Measurements from ENCODE around the gene ATP2B1. TPM values are rescaled to one million over a fixed set of nuclear protein-coding genes. Genes with fewer than 3 reads are reported as not detected.

ATP2B1 gene
- total RNA-seq, 1 donor: 99.9 TPM

GRCh38 chr12:89712706-89713105 is 4.1 kb upstream of the ATP2B1 start:
- H3K4me1 ChIP-seq (ENCODE audit: insufficient read depth, low read length): peaks cover 11% of the 10 kb centered on the region
- H3K4me3 ChIP-seq (ENCODE audit: insufficient read depth, low read length): no peak overlapping the region
- DNase-seq (ENCODE audit: insufficient read length, low spot score, missing footprints): no peak
- H3K4me2 ChIP-seq (ENCODE audit: insufficient read depth, low read length): no peak overlapping the region
- no peaks in the 10 kb centered on the region for H3K36me3 ChIP-seq (ENCODE audit: insufficient read depth, low read length)
- H3K27ac ChIP-seq (ENCODE audit: low read depth, low read length): no peak overlapping the region
- no peak overlapping the region for H2AFZ ChIP-seq (ENCODE audit: low read length)
- peaks cover 18% of the 10 kb centered on the region for H3K79me2 ChIP-seq (ENCODE audit: insufficient read depth, low read length)
- H4K20me1 ChIP-seq (ENCODE audit: insufficient read depth, low read length): no peaks in the 10 kb centered on the region
- TF ChIP-seq CTCF (IDR thresholded peaks at IDR 0.05; ENCODE audit: extremely low read depth, low read depth, low read length): no peak
- H3K27me3 ChIP-seq (ENCODE audit: insufficient read depth, low read length): no peaks in the 10 kb centered on the region
- no peaks in the 10 kb centered on the region for H3K9me3 ChIP-seq (ENCODE audit: low read depth, low read length)

- TF ChIP-seq CTCF (IDR thresholded peaks at IDR 0.05; ENCODE audit: extremely low read depth, low read depth, low read length): no peak
- H3K27me3 ChIP-seq (ENCODE audit: insufficient read depth, low read length): no peaks in the 10 kb centered on the region
- DNase-seq (ENCODE audit: insufficient read length, low spot score, missing footprints): peak; percentile 27
- H4K20me1 ChIP-seq (ENCODE audit: insufficient read depth, low read length): peaks cover 8% of the 10 kb centered on the region
- H3K27ac ChIP-seq (ENCODE audit: low read depth, low read length): peak overlapping the region; percentile 97
- peak overlapping the region; percentile 94 for H3K4me2 ChIP-seq (ENCODE audit: insufficient read depth, low read length)
- no peaks in the 10 kb centered on the region for H3K36me3 ChIP-seq (ENCODE audit: insufficient read depth, low read length)
- H3K9me3 ChIP-seq (ENCODE audit: low read depth, low read length): no peaks in the 10 kb centered on the region
- peaks cover 21% of the 10 kb centered on the region for H3K4me1 ChIP-seq (ENCODE audit: insufficient read depth, low read length)
- H3K4me3 ChIP-seq (ENCODE audit: insufficient read depth, low read length): peak overlapping the region; percentile 94
- H2AFZ ChIP-seq (ENCODE audit: low read length): no peak overlapping the region
- H3K79me2 ChIP-seq (ENCODE audit: insufficient read depth, low read length): peaks cover 34% of the 10 kb centered on the region
Measured at GRCh38 chr12:89710873-89711750, 2.5 kb upstream of the ATP2B1 start.

DNA sequence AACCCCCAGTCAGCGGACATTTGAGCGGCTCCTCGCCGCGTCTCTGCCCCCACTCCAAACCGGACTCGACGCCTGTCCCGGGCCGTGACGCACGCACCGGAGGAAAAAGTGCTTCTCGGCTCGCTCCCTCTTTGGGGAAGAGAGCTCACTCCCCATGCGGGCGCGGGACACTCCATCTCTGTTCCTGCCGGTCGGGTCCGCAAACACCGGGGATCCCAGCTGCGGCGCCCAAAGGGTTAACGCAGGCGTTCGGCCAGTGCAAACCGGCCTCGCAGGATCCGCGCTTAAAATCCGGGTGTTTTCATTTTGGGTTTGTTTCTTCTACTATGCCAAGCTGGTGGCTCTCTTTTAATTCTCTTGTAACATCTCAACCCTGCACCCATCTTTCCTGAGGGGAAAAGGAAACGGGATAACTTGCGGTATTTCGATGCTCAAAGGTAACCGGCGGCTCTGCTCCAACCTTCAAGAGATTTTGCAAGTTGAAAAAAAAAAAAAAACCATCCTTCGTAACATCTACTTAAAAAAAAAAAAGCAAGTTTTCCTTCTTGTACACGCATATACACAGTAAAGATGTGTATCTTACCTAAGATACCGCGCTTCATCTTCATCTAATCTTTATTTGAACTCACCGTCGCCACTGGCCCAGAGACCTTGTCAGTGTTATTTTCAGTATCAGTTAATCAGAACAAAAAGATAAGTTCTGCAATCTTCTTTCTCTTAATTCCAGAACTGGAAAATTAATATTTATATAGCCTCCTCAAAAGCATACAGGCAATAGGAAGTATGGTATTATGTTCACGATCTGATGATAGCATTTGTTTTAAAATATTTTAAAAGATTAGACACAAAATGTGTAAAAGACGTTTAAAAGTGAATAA is 1.6 kb upstream of the ATP2B1 start:
- Histone ChIP-seq H4K20me1 (ENCODE audit: insufficient read depth, low read length) (peaks cover 15% of the 10 kb centered on the region), H3K36me3 (ENCODE audit: insufficient read depth, low read length) (no peaks in the 10 kb centered on the region), H3K4me3 (ENCODE audit: insufficient read depth, low read length) (peak overlapping the region; percentile 94), H3K79me2 (ENCODE audit: insufficient read depth, low read length) (peaks cover 43% of the 10 kb centered on the region), H2AFZ (ENCODE audit: low read length) (peak overlapping the region; percentile 66), H3K9me3 (ENCODE audit: low read depth, low read length) (no peaks in the 10 kb centered on the region), H3K27ac (ENCODE audit: low read depth, low read length) (peak overlapping the region; percentile 97), H3K4me1 (ENCODE audit: insufficient read depth, low read length) (peaks cover 25% of the 10 kb centered on the region), H3K4me2 (ENCODE audit: insufficient read depth, low read length) (peak overlapping the region; percentile 94), H3K27me3 (ENCODE audit: insufficient read depth, low read length) (no peaks in the 10 kb centered on the region)
- no peak for TF ChIP-seq CTCF (IDR thresholded peaks at IDR 0.05; ENCODE audit: extremely low read depth, low read depth, low read length)
- DNase-seq (ENCODE audit: insufficient read length, low spot score, missing footprints): peak; percentile 87
